K562 (cell line): ENCODE results near the gene DPYSL3. TPM values are rescaled to one million over a fixed set of nuclear protein-coding genes. Genes with fewer than 3 reads are reported as not detected.

Experiments used
- ATAC-seq: fragments of 200-7000 bp; cut with Tn5 transposase; 3 replicates; pipeline ENCODE4 v1.9.1; 2020; ENCODE audit warnings: moderate library complexity
- BruUV-seq: library from RNA; stranded (reverse); fragments of 400-500 nt; replicated peaks from 2 replicates; lab custom pipeline; 2021; lab: Mats Ljungman, UMichigan
- CTCF ChIA-PET: fragments of 300-600 bp; formaldehyde crosslinking; extraction: SDS; loops from one replicate; lab custom pipeline; 2021; ENCODE audit warnings: low intra/inter-chr PET ratio; lab: Yijun Ruan, JAX
- POLR2A ChIA-PET: fragments of 300-600, 350-650 bp; sonication (Branson Sonifier 250); formaldehyde crosslinking; extraction: SDS; loops from one replicate; lab custom pipeline; 2021; ENCODE audit warnings: antibody characterized with exemption, inconsistent platforms; lab: Yijun Ruan, JAX
- DNase-seq, 4 experiments: peaks; one replicate each; pipeline versions ENCODE4 v3.0.0 to v3.0.0-alpha.2; 2011 to 2018; ENCODE audit warnings: low spot score in 3 of 4, mixed read lengths in 3 of 4; ENCODE audit errors: extremely low read depth in 1 of 4
- FAIRE-seq: peaks from 2 replicates; lab custom pipeline; 2011; peaks lifted over from hg19 to GRCh38; lab: Jason Lieb, UNC
- H2AFZ ChIP-seq: 2 replicates; pipeline ENCODE4 v1.6.0; 2011; ENCODE audit warnings: low read depth, low read length, control low read depth, inconsistent platforms
- H3K27ac ChIP-seq: fragments of 200-600 bp; 3 replicates; pipeline ENCODE4 v1.8.0; 2011; ENCODE audit warnings: low read depth, mild to moderate bottlenecking, control low read depth, inconsistent platforms, low read length, moderate library complexity, mixed read lengths; ENCODE audit errors: extremely low read depth
- H3K27me3 ChIP-seq, 2 experiments: fragments of 300-600 bp in 1 of 2; 2 replicates in 1 of 2; 3 replicates in 1 of 2; pipeline versions ENCODE4 v1.6.0 to v1.8.0; 2011; ENCODE audit warnings: inconsistent platforms in 2 of 2, low read length in 2 of 2, mild to moderate bottlenecking in 1 of 2, mixed read lengths in 1 of 2, moderate library complexity in 1 of 2; ENCODE audit not compliant: control insufficient read depth in 2 of 2, insufficient read depth in 2 of 2
- H3K36me3 ChIP-seq: fragments of 300-600 bp; 3 replicates; pipeline ENCODE4 v1.8.0; 2011; ENCODE audit warnings: mild to moderate bottlenecking, low read length, inconsistent platforms; ENCODE audit not compliant: control insufficient read depth, insufficient read depth
- H3K4me1 ChIP-seq, 2 experiments: fragments of 200-600 bp in 1 of 2; replicated peaks in 1 of 2; 2 replicates in 1 of 2; 3 replicates in 1 of 2; pipeline versions ENCODE4 v1.5.1 to v1.8.0; 2011; ENCODE audit warnings: inconsistent platforms in 2 of 2, low read length in 2 of 2, mild to moderate bottlenecking in 1 of 2, mixed read lengths in 1 of 2, moderate library complexity in 1 of 2; ENCODE audit not compliant: control insufficient read depth in 2 of 2, insufficient read depth in 2 of 2
- H3K4me2 ChIP-seq: 2 replicates; pipeline ENCODE4 v1.6.1; 2011; ENCODE audit warnings: low read length, control low read depth, inconsistent platforms, mixed read lengths; ENCODE audit not compliant: insufficient read depth
- H3K4me3 ChIP-seq: fragments of 200-600 bp; sonication (generic), shearing (Covaris generic); 2 replicates; pipeline ENCODE4 v1.5.1; 2016; ENCODE audit warnings: control low read depth, inconsistent platforms
- H3K79me2 ChIP-seq: fragments of 200-600 bp; 3 replicates; pipeline ENCODE4 v1.8.0; 2011; ENCODE audit warnings: low read length, inconsistent platforms; ENCODE audit not compliant: control insufficient read depth, insufficient read depth
- H3K9ac ChIP-seq, 2 experiments: 2 replicates each; pipeline versions ENCODE4 v1.6.0 to v1.6.1; 2011; ENCODE audit warnings: low read depth in 2 of 2, low read length in 2 of 2, control low read depth in 1 of 2, inconsistent platforms in 1 of 2, mild to moderate bottlenecking in 1 of 2, mixed read lengths in 1 of 2; ENCODE audit not compliant: insufficient read depth in 1 of 2
- H3K9me1 ChIP-seq: one replicate; pipeline ENCODE4 v1.6.0; 2011; ENCODE audit warnings: inconsistent platforms, mild to moderate bottlenecking, low read length, moderate library complexity; ENCODE audit not compliant: control insufficient read depth, insufficient read depth
- H3K9me3 ChIP-seq: replicated peaks from 2 replicates; pipeline ENCODE4 v1.5.1; 2011; ENCODE audit warnings: low read depth, low read length, inconsistent platforms; ENCODE audit not compliant: control insufficient read depth, insufficient read depth
- H4K20me1 ChIP-seq: replicated peaks from 2 replicates; pipeline ENCODE4 v1.6.1; 2011; ENCODE audit warnings: low read length, inconsistent platforms, mixed read lengths; ENCODE audit not compliant: control insufficient read depth, insufficient read depth
- CBFA2T3 ChIP-seq: fragments of 450-650 bp; IDR thresholded peaks from 2 replicates; pipeline ENCODE4 v1.6.1; 2017
- WGBS: fragments of 100-300 bp; shearing (Covaris generic); methylation state at CpG from one replicate; pipeline ENCODE4 v1.1.6; 2016; ENCODE audit warnings: low coverage, mixed read lengths; ENCODE audit not compliant: insufficient coverage; ENCODE audit errors: missing lambda C conversion rate; 5-methylcytosine and 5-hydroxymethylcytosine counted together
- in situ Hi-C: fragments of 300-500 bp; cut with MboI; formaldehyde crosslinking; loops from 4 replicates; pipeline ENCODE4 v1.15.0; 2018; ENCODE audit warnings: inconsistent platforms, mixed read lengths
- intact Hi-C: fragments of 100-400 bp; cut with micrococcal nuclease; formaldehyde crosslinking; loops from 2 replicates; pipeline ENCODE4 v1.14.2; 2022
- polyA plus RNA-seq, 8 experiments: library from polyadenylated mRNA; depleted of rRNA in 4 of 8; stranded (reverse) in 5 of 8; unstranded in 3 of 8; fragments of >200 nt; fragmentation: Nextera tagmentation in 2 of 8; fragmentation: Illumina TruSeq in 1 of 8; extraction: Ambion mirVana in 2 of 8; extraction: Trizol in 1 of 8; gene quantifications; 2 replicates each; pipeline versions ENCODE4 v1.2.1 to v1.2.3, GENCODE V29; 2011 to 2014; ENCODE audit warnings: inconsistent platforms in 1 of 8, missing spikeins in 1 of 8
- total RNA-seq, 7 experiments: library from RNA; depleted of rRNA in 6 of 7; stranded (reverse); fragments of >200 nt in 6 of 7; fragmentation: Illumina TruSeq in 2 of 7; extraction: Trizol in 2 of 7; gene quantifications; 2 replicates each; pipeline versions ENCODE4 v1.2.1 to v1.2.3, GENCODE V29; 2011 to 2021; ENCODE audit warnings: low replicate concordance in 1 of 7
- TF ChIP-seq, protein P1 (sequence below): sonication (generic); formaldehyde crosslinking; IDR thresholded peaks from 2 replicates; pipeline ENCODE4 v1.8.1; 2023; ENCODE audit warnings: mild to moderate bottlenecking, missing genetic modification reagents
- TF ChIP-seq, protein P2 (sequence below): fragments of 450-650 bp; formaldehyde crosslinking; IDR thresholded peaks from 2 replicates; pipeline ENCODE4 v1.4.0; 2020; ENCODE audit warnings: mild to moderate bottlenecking, moderate library complexity

The DPYSL3 gene
- total and polyA plus RNA-seq, 9 of the 15 experiments (the other 6 are each of a cell fraction or from before 2014, with no cell fraction given): 0.07 to 0.55 TPM; not detected in 7

DNA sequence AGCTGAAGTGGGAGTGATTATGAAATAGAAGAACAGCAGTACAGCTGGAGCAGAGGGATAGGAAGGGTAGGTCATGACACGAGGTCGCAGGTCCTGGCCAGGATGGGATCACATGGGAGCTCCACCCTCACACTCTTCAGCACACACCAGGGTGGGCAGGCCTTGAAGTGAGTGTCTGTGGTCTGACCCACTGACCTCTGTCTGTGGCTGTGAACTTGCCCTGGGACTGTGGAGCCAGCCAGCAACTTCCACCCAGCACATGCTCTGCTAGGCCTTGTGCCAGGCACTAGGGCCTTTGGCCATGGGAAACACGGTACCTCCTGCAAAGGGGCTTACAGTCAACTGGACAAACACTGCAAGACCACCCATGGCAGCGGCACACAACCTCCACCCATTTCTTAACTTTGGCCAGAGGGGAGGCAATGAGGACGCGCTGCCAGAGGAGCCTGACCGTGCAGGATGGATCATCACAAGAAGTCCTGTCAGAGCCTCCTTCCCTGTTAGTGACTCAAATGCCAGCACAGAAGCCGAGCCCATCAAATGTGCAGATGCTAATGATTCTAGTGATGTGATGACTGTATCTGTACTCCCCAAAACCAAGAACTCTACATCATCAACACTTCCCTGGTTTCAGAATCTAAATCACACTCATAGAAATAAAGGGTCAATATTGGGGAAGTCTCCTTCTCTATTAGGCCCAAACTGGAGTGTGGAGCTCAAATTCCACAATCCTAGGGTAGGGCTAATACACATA is 113.6 kb downstream of the DPYSL3 start:
- no peaks in the 10 kb centered on the region for H3K4me1 ChIP-seq
- no peak for ATAC-seq
- no peak overlapping the region for H3K4me2 ChIP-seq
- no peaks in the 10 kb centered on the region for H3K9me3 ChIP-seq
- no TSS peak for BruUV-seq
- ChIA-PET POLR2A (no interaction called here), CTCF (no interaction called here)
- TF ChIP-seq, protein P1, sequence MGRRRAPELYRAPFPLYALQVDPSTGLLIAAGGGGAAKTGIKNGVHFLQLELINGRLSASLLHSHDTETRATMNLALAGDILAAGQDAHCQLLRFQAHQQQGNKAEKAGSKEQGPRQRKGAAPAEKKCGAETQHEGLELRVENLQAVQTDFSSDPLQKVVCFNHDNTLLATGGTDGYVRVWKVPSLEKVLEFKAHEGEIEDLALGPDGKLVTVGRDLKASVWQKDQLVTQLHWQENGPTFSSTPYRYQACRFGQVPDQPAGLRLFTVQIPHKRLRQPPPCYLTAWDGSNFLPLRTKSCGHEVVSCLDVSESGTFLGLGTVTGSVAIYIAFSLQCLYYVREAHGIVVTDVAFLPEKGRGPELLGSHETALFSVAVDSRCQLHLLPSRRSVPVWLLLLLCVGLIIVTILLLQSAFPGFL (CRISPR knock-in tag): no peak
- TF ChIP-seq, protein P2, sequence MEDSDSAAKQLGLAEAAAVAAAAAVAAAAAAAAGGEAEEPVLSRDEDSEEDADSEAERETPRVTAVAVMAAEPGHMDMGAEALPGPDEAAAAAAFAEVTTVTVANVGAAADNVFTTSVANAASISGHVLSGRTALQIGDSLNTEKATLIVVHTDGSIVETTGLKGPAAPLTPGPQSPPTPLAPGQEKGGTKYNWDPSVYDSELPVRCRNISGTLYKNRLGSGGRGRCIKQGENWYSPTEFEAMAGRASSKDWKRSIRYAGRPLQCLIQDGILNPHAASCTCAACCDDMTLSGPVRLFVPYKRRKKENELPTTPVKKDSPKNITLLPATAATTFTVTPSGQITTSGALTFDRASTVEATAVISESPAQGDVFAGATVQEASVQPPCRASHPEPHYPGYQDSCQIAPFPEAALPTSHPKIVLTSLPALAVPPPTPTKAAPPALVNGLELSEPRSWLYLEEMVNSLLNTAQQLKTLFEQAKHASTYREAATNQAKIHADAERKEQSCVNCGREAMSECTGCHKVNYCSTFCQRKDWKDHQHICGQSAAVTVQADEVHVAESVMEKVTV (CRISPR knock-in tag): no peak
- 0 out of 2 replicates have a peak, but pooled peaks have one; percentile 18 for TF ChIP-seq CBFA2T3
- FAIRE-seq: no peak
- no peak overlapping the region for H3K27ac ChIP-seq
- no peaks in the 10 kb centered on the region for H3K9me1 ChIP-seq
- 5% methylated on average over 7 of the region's 8 CpGs for WGBS
- no peaks in the 10 kb centered on the region for H3K36me3 ChIP-seq
- intact Hi-C loops: loop anchor here (10.0 kb wide), 1 partner anchor 171 kb away; no protein-coding TSS in a partner anchor
- no peak overlapping the region for H2AFZ ChIP-seq
- in situ Hi-C loops: no loop called here
- DNase-seq: peak in 1 of 4 experiments; percentile 1
- no peak overlapping the region for H3K4me3 ChIP-seq
- no peak overlapping the region for H3K9ac ChIP-seq
- H3K27me3 ChIP-seq: no peaks in the 10 kb centered on the region
- H3K79me2 ChIP-seq: no peaks in the 10 kb centered on the region
- H4K20me1 ChIP-seq: no peaks in the 10 kb centered on the region
